SK-N-DZ (cell line): ENCODE results near the gene ERMN. TPM values are rescaled to one million over a fixed set of nuclear protein-coding genes. Genes with fewer than 3 reads are reported as not detected.
"Not testable (repeated sequence)": the region's sequence is repeated elsewhere in the genome, so short reads cannot be mapped to it uniquely, and the experiment has no call there.

ENCODE experiments used
- DNase-seq: peaks from one replicate; pipeline ENCODE4 v3.0.0-alpha.2; 2015; ENCODE audit warnings: low spot score
- polyA plus RNA-seq, 2 experiments: library from polyadenylated mRNA; depleted of rRNA; stranded (reverse); fragments of >200 nt; gene quantifications; 2 replicates each; pipeline ENCODE4 v1.2.3, GENCODE V29; 2014

The ERMN gene, protein sequence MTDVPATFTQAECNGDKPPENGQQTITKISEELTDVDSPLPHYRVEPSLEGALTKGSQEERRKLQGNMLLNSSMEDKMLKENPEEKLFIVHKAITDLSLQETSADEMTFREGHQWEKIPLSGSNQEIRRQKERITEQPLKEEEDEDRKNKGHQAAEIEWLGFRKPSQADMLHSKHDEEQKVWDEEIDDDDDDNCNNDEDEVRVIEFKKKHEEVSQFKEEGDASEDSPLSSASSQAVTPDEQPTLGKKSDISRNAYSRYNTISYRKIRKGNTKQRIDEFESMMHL
- polyA plus RNA-seq (2014; cell fraction: cytosol; rRNA removed): not detected in 2 replicates
- not detected in 2 replicates for polyA plus RNA-seq (2014; cell fraction: nucleus; rRNA removed)

DNA sequence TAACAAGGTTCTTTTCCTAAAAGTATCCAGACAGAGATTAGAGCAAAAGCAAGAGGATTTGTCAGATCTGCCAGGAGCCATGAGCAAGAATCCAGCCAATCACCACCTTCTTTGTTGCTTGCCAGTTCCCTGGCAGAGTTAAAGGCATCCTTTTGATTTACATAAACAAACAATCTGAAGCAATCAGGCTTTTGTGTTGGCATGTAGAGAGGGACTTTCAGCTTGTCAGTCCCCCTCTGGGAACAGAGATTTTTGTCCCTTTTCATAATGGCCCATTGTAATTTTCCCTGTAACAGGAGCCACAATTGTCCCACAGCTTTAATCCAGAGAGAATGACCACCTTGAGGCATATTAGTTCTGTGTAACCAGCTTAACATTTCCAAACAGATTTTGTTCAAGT is at the start of gene ERMN:
Gene ERMN (minus strand): TSS at position 39 of the 400 bp plus-strand sequence. CDS start 182 bp downstream, outside the sequence.
- DNase-seq: no peak

DNA sequence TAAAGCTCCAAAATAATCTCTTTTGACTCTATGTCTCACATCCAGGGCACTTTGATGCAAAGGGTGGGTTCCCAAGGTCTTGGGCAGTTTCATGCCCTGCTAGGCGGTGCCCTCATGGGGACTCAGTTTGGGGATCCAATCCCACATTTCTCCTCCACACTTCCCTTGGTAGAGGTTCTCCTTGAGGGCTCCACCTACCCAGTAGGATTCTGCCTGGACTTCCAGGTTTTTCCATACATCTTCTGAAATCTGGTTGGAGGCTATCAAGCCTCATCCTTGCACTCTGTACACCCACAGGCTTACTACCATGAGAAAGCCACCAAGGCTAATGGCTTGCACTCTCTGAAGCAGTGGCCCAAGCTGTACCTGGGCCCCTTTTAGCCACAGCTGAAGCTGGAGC is 49.8 kb upstream of the ERMN start:
- no peak for DNase-seq

DNA sequence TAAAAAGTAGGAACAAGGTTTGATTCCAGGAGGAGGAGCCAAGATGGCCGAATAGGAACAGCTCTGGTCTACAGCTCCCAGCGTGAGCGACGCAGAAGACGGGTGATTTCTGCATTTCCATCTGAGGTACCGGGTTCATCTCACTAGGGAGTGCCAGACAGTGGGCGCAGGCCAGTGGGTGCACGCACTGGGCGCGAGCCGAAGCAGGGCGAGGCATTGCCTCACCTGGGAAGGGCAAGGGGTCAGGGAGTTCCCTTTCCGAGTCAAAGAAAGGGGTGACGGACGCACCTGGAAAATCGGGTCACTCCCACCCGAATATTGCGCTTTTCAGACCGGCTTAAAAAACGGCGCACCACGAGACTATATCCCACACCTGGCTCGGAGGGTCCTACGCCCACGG is 42.9 kb upstream of the ERMN start:
- DNase-seq: not testable (repeated sequence)

DNA sequence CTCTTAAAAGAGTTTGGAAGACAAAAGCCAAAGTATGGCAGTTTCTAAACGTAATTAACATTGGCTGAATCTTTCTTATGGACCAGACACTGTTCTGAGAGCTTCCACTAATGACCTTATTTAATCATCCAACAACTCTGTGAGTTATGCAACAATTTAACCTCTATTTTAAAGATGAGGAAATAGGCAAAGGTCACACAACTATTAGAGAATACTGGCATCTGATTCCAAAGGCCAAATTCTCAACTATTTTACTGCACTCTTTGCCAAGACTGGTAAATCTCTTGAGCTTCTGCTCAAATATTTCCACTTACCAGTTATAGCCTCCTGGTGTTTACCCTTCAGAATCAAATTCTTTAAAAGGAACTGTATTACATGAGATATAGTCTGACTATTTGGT is 42.1 kb upstream of the ERMN start:
- no peak for DNase-seq

DNA sequence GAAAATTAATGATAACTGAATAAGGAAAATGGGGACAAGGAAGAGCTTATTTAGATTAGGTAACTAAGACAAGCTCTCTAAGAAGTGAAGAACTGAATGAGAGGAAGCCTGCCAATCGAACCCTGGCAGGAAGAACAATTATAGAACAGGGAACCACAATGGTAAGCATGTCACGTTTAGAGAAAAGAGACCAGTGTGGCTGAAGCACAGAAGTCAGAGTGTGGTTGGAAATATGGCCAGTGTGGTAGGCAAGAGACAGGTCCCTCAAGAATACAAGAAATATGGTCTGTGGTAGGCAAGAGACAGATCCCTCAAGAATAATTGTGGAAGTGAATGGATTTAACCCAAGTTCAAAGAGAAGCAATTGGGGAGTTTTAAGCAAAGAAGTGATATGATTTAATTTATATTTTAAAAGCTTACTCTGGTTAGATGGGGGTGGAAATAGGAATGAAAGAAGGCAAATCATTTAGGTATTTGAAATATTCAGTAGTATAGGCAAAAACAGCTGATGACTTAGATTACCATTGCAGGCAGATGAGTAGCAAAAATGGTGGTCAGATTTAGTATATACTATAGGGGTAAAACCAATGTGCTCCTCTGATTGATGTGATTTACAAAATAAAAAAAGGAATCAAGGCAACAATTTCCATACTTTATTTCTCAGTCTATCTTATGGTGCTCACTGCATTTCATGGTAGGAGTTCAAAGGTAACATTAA is 38.8 kb upstream of the ERMN start:
- DNase-seq: no peak

DNA sequence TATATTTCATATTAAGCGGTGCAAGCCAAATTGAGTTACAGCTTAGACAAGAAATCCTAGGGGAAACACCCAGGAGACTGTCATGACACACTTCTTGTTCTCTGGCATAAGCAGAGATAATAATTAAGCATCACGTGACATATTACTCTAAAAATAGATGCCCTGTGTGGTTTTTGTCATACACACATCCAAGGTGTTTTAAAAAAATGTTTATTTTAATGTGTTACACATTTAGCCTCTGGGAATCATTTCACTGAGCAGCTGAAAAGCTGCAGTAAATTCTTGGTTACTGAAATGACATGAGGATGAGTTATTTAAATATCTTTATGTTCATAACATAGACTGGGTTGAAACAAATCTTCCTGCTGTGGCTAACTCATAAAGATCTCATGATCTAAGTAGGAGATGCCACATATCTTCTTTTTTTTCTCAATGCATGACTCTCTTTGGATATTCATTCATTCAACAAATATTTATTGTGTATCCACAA is 38.0 kb upstream of the ERMN start:
- DNase-seq: no peak

DNA sequence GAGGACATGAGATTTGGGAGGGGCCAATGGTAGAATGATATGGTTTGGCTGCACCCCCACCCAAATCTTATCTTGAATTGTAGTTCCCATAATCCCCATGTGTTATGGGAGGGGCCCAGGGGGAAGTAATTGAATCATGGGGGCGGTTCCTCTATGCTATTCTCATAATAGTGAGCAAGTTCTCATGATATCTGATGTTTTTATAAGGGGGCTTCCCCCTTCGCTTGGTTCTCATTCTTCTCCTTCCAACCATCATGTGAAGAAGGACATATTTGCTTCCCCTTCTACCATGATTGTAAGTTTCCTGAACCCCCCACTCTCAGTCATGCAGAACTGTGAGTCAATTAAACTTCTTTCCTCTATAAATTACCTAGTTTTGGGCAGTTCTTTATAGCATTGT is 37.0 kb upstream of the ERMN start:
- DNase-seq: no peak

DNA sequence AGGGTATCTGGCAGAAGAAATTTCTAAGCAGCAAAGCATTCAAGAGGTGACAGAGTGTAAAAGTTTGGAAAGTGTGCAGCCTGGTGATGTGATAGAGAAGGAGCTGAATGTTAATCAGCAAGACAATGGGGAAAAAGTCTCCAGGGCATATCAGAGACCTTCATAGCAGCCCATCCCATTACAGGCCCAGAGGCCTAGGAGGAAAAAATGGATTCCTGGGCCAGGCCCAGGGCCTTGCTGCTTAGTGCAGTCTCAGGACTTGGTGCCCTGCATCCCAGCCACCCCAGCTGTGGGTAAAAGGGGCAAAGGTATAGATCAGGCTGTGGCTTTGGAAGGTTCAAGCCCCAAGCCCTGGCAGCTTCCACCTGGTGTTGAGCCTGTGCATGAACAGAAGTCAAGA is 35.9 kb upstream of the ERMN start:
- no peak for DNase-seq

DNA sequence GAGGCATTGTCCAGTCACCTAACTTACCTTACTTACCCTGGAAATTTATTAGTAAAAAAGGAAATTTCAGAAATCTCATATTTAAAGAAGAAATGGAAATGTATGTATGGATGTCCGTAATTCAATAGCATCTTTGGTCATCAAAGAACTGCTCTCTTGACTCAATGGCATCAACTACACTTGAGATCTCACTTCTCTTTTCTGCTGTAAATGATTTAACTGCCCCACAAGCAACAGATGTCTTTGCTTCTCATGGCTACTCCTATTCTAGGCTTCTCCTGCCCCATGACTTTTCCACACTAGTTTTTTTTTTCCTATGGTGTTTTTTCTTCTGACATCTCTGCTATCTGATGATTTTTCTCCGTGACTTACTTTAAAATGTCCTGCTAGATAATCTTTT is 34.0 kb upstream of the ERMN start:
- no peak for DNase-seq

DNA sequence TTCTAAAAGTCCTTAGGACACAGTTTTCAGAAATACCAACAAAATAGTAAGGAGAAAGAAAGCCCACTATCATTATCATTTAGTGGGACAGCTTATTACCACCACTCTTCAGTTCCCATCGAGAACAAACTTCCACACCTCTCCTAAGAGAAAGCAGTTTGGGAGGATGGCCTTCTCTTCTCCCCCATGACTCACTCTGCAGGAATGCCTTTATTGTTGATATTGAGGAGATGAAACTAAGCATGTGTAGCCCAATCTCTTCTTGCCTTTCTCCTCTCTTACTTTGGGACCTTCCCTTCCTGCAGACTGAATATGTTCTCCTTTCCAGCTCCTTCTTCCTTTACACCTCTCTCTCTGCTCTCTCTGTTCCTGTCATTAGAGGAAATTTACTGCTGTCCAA is 30.0 kb upstream of the ERMN start:
- no peak for DNase-seq

DNA sequence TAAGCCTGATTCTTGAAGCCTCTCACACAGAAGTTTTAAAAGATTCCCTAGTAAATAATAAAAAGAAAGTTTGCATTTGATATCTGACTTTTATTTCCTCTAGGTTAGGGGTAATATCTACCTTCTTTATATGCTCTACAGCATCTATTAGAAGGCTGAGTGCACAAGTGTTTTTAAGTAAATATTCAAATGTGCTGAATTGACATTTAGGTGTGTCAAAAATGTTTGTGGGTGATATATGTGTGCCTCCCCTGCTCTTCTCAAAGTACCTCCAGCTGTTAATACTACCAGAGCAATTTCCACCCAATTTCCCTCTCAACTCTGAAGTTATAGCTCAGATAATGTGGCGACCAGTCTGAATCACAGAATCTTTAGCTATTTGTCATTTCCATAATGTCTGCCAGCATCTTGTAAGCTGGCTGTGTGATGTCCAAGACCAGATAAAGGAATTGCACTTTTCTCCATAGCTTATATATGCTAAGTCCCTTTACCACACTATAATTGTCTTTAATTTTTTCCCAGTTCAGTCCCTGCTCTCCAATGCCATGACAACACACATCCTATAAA is 24.4 kb upstream of the ERMN start:
- no peak for DNase-seq

DNA sequence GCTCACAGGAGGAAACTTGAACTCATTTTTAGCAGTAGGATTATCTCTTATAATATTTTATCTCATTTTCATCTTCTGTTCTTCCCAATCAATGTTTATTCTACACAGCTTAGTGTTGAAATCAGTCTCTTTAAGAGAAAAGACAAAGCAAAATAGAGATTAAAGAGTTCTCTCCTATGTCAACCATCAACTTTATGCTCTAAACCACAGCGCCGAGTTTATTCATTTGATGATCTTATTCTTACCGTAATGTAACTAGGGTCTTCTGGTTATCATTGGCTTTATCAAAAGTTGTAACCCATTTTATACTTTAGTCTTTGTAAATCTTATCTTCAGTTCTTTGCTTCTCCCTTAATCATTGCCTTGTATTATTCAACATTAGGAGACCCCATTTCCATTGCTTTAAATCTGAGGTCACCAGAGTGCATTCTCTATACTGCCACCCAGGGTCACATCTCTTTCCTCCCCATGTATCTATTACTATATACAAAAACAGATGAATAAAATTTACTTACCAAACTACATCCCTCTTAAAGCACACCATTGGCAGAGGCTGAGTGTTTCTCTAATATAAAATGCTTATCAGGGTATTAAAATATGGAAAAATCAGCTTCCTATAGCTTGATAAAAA is 22.8 kb upstream of the ERMN start:
- DNase-seq: no peak

DNA sequence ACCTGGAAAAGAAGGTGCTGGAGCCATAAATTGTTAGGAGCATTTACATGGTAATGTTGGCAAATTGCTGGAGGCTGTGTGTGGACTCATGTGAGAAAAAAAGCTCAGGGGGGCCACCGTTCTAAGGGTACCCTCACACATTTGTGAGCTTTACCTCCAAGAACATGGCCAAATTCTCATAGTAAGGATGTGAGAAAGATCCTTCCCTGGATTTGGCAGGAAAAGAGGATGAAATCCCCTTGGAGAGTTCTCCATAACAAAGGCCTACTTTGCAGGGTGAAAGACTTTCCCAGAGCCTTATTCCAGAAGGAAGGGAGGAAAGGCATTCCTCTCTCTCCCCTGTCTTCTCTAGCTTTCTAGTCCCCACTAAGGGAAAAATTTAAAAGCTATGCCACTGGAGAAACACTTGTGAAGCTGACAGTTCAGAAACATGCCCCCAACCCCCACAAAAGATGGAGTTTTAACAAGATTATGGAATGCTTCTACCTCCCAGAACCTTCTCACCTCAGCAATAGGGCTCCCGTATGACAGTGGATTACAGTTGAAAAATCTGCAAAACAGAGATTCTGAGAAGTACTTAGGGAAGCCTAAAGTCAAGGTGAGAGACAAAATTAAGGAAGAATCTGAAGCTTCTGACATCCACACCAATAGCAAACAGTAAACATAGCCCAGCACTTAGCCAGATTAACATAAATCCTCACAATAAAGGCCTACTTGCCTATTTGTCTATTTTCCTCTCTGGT is 20.2 kb upstream of the ERMN start:
- DNase-seq: no peak

DNA sequence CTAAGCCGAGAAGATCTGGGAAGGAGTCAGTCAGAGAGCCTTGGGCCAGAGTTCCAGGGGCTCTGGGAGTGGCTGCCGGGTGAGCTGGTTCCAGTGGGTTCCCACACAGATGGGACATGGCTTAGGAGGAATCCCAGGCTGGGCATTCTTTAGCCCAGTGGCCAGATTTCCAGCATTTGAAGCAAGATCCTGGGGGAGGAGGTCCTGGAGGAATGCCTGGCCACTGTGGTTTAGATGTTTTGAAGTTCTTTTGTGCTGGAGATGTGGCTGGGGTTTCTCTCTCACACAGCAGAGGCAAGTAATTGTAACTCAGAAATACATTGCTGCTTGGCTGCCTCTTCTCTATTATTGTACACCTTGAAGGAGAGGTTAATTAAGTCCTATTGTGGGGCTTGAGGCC is 15.8 kb upstream of the ERMN start:
- not testable (repeated sequence) for DNase-seq

DNA sequence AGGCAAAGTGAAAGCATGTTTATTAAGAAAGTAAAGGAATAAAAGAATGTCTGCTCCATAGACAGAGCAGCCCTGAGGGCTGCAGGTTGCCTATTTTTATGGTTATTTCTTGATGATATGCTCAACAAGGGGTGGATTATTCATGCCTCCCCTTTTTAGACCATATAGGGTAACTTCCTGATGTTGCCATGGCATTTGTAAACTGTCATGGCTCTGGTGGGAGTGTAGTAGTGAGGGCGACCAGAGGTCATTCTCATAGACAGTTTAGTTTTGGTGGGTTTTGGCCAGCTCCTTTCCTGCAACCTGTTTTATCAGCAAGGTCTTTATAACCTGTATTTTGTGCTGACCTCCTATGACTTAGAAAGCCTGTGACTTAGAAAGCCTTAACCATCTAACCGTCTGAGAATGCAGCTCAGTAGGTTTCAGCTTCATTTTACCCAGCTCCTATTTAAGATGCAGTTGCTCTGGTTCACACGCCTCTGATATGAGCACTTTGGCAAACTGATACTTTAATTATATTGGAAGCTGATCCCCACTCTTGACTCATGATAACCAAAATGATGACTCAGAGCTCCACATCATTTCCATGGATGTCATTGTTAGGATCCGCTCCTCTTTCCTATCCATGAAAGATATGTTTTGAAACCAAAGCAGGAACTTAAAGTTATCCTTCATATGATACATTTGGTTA is 14.5 kb upstream of the ERMN start:
- DNase-seq: no peak

DNA sequence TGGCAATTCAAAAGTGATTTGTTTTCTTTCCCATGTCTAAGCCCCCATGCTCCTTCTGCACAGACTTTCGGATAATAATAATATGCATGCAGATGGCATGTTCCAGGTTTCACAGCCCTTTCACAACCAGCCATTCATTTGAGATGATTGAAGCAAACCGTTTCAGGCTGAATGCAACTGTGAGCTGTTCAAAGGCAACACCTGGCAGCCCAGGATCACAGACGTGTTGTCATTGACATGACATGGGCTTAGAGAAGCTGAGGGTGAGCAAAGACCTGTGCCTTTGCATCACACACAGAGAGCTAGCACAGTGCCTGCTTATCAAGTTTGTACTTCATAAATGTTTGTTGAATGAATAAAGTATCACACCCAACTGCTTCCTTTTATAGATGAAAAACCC is 12.4 kb upstream of the ERMN start:
- DNase-seq: no peak

DNA sequence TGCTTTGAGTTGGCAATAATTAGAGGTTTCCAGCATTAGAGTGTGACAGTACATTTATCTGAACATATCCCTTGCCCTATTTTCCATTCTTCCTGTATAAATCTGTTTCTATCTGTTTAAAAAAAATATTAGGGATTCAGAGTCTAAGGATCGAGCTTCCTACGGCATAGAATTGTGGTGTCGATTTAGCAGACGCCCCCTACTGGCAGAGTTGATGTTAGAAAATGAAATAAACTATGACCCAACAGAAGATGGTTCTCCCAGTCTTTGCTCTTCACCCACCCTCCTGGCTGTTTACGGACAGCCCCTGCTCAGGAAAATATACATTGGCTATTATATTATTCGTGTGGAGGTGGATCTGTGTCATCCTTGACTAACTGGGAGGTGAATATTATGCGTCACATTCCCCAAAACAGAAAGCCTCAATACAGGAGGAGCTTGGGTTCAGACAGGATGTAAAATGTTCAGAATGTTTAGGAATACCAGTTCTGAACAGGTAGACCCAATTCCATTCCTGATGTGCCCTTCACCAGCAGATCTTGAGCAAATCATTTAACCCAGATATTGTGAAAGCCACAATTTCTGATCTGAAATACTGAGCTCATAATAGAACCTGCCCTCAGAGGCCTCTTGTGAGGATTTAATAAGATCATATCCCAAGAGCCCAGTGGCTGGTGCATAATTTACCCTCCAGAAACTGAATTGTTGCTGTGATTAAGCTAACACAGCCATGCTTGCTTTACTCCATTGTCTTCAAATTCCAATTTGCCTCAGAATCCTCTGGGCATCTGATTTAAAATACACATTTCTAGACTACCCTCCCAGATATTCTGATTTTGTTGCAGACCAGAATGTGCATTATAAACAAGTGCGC is 10.8 kb upstream of the ERMN start:
- DNase-seq: peak; percentile 28

DNA sequence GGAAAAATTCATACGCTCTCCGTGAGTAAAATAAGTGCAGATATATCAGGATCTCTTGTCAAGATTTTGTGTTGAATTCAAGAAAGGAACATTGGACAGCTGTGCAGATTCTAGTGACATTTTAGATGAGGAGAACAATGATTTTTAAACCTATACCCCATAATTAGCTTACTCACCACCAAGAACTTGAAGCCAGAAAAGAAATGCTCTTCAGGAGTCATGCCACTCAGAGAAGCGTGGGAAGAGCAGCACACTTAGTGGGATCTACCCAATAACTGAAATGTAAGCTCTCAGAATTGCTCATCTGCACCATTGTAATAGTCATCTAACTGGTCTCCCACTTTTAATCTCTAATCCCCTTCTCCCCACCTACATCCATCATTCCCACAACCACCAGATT is 9.2 kb upstream of the ERMN start:
- DNase-seq: no peak

DNA sequence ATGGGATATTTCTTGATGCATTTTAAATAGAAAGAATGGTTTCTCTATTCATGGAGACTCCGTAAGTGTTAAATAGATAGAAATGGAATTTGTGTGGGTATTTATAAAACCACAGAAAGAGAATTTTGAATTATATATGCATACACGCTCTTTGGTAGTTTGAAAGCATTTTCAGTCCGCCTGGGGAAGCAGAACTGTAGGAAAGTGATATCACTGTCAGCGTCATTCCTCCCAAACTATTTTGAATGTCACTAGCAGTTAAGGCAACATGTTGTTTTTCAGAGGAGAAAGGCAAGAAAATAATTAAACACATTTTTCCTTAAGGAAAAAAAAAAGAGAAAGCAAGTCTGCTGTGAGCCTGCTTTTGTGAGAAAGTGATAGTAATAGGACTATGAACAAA is 8.7 kb upstream of the ERMN start:
- no peak for DNase-seq
